Activated CD8-positive, alpha-beta T cell treated with anti-CD3 and anti-CD28 coated beads, Interleukin-2, amount 10 ng/mL, durations not matched to agents 7 days and 5 days (primary cell): ENCODE results near the gene HNRNPLL. TPM values are rescaled to one million over a fixed set of nuclear protein-coding genes. Genes with fewer than 3 reads are reported as not detected.
A peak's percentile ranks its signal among the peaks of the same experiment; 100 is the strongest.

ENCODE experiments used
- ATAC-seq: fragments of 150-1000 bp; cut with Tn5 transposase; one replicate; pipeline ENCODE4 v1.10.0; 2021; ENCODE audit warnings: moderate library complexity
- CTCF ChIA-PET: fragments of 350-600 bp; sonication (Branson Sonifier 250); formaldehyde crosslinking; loops from one replicate; lab custom pipeline; 2021; ENCODE audit warnings: antibody characterized with exemption; lab: Charles Lee
- POLR2A ChIA-PET: fragments of 350-600 bp; sonication (Branson Sonifier 250); formaldehyde crosslinking; loops from one replicate; lab custom pipeline; 2021; ENCODE audit warnings: antibody characterized with exemption; lab: Charles Lee
- DNase-seq: peaks from one replicate; pipeline ENCODE4 v3.0.0-alpha.2; 2020
- H3K27ac Mint-ChIP-seq: one replicate; pipeline ENCODE4 v1.8.0; 2021; ENCODE audit warnings: mild to moderate bottlenecking, mixed read lengths
- H3K27me3 Mint-ChIP-seq: one replicate; pipeline ENCODE4 v1.8.0; 2021; ENCODE audit warnings: low read depth, mixed read lengths
- H3K36me3 Mint-ChIP-seq: one replicate; pipeline ENCODE4 v1.8.0; 2021; ENCODE audit warnings: low read depth, mixed read lengths
- H3K4me1 Mint-ChIP-seq: one replicate; pipeline ENCODE4 v1.8.0; 2021; ENCODE audit warnings: low read depth, mixed read lengths
- H3K4me3 Mint-ChIP-seq: one replicate; pipeline ENCODE4 v1.8.0; 2021; ENCODE audit warnings: mild to moderate bottlenecking, mixed read lengths
- H3K9me3 Mint-ChIP-seq: one replicate; pipeline ENCODE4 v1.8.0; 2022; ENCODE audit warnings: mixed read lengths; ENCODE audit not compliant: insufficient read depth
- total RNA-seq, 2 experiments: library from RNA; stranded (reverse); gene quantifications; one replicate each; pipeline ENCODE4 v1.2.3, GENCODE V29; 2021

The HNRNPLL gene
- total RNA-seq, 2 experiments from 2014 or later: 46.5 to 46.6 TPM

GRCh38 chr2:38635139-38635538, 32.4 kb upstream of the HNRNPLL start:
- Mint-ChIP-seq H3K27me3 (no peaks in the 10 kb centered on the region), H3K4me3 (no peak overlapping the region), H3K4me1 (peaks cover 32% of the 10 kb centered on the region), H3K27ac (no peak overlapping the region), H3K36me3 (no peaks in the 10 kb centered on the region), H3K9me3 (no peaks in the 10 kb centered on the region)
- CTCF ChIA-PET: interaction anchor here (0.8 to 1.6 kb wide), 3 partner anchors 8 to 32 kb away, joined by 3 to 12 read pairs (median 3); partner anchors contain the start of gene HNRNPLL
- POLR2A ChIA-PET: interaction anchor here (0.7 to 1.0 kb wide), 2 partner anchors 18 to 76 kb away, joined by 3 read pairs; no protein-coding TSS in a partner anchor
- DNase-seq (no peak), ATAC-seq (no peak)

DNA sequence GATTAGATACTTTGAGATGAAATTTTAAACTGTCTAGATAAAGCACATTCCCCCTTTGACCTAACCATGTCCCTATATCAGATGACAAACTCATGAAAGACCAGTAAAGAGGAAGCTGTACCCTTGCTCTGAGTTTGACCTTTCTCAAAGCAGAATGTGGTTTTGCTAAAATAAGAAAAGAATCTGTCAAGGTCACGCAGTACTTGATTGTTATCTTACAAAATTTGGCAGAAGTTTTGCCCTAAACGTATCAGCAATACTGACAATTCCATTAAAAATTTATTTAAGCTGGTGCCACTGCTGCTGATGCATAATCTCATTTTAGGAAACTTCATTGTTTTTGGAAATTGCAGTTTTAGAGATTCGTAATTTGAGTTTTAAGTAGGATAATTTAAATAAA, 32.0 kb upstream of the HNRNPLL start:
- Mint-ChIP-seq H3K4me1 (peaks cover 32% of the 10 kb centered on the region), H3K9me3 (no peaks in the 10 kb centered on the region), H3K36me3 (no peaks in the 10 kb centered on the region), H3K27me3 (no peaks in the 10 kb centered on the region), H3K27ac (peak overlapping the region; percentile 57), H3K4me3 (peak overlapping the region; percentile 25)
- ChIA-PET CTCF (interaction anchor here (0.8 to 1.6 kb wide), 3 partner anchors 7 to 32 kb away, joined by 3 to 12 read pairs (median 3); partner anchors contain the start of gene HNRNPLL), POLR2A (interaction anchor here (0.7 to 1.0 kb wide), 2 partner anchors 19 to 76 kb away, joined by 3 read pairs; no protein-coding TSS in a partner anchor)
- ATAC-seq: peak; percentile 73
- no peak for DNase-seq

DNA sequence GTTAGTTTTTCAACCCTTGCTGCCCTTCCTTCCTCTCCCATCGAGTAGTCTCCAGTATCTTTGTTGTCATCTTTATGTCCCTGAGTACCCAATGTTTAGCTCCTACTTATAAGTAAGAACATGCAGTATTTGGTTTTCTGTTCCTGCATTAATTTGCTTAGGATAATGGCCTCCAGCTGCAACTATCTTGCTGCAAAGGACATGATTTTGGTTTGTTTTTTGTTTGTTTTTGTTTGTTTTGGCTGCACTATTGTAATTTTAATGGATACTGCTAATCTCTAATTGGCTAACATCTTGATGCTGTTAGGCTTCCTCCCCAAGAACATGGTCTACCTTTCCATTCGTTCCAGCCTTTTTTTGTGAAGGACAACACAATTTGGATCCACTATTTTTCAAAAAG, 31.2 kb upstream of the HNRNPLL start:
- Mint-ChIP-seq H3K27me3 (no peaks in the 10 kb centered on the region), H3K9me3 (no peaks in the 10 kb centered on the region), H3K36me3 (no peaks in the 10 kb centered on the region), H3K4me1 (peaks cover 32% of the 10 kb centered on the region), H3K4me3 (no peak overlapping the region), H3K27ac (peak overlapping the region; percentile 39)
- ChIA-PET POLR2A (interaction anchor here (0.7 kb wide), 1 partner anchor 15 kb away, joined by 3 read pairs; no protein-coding TSS in a partner anchor), CTCF (interaction anchor here (1.1 to 1.6 kb wide), 2 partner anchors 14 to 31 kb away, joined by 3 to 12 read pairs; partner anchors contain the start of gene HNRNPLL)
- ATAC-seq (no peak), DNase-seq (no peak)

- H3K36me3 Mint-ChIP-seq: no peaks in the 10 kb centered on the region
- H3K27me3 Mint-ChIP-seq: no peaks in the 10 kb centered on the region
- peaks cover 32% of the 10 kb centered on the region for H3K4me1 Mint-ChIP-seq
- ATAC-seq: no peak
- no peak for DNase-seq
- CTCF ChIA-PET: interaction anchor here (1.5 kb wide), 1 partner anchor 51 kb away, joined by 4 read pairs; no protein-coding TSS in a partner anchor
- H3K27ac Mint-ChIP-seq: no peak overlapping the region
- H3K4me3 Mint-ChIP-seq: no peak overlapping the region
- POLR2A ChIA-PET: no interaction called here
- no peaks in the 10 kb centered on the region for H3K9me3 Mint-ChIP-seq
These were observed 30.3 kb upstream of the HNRNPLL start for GRCh38 chr2:38632980-38633379.

GRCh38 chr2:38631976-38632375, 29.2 kb upstream of the HNRNPLL start:
- DNase-seq (no peak), ATAC-seq (no peak)
- Mint-ChIP-seq H3K27me3 (no peaks in the 10 kb centered on the region), H3K4me3 (no peak overlapping the region), H3K9me3 (no peaks in the 10 kb centered on the region), H3K4me1 (peaks cover 40% of the 10 kb centered on the region), H3K27ac (no peak overlapping the region), H3K36me3 (no peaks in the 10 kb centered on the region)
- ChIA-PET POLR2A (no interaction called here), CTCF (interaction anchor here (1.5 kb wide), 1 partner anchor 50 kb away, joined by 4 read pairs; no protein-coding TSS in a partner anchor)

DNA sequence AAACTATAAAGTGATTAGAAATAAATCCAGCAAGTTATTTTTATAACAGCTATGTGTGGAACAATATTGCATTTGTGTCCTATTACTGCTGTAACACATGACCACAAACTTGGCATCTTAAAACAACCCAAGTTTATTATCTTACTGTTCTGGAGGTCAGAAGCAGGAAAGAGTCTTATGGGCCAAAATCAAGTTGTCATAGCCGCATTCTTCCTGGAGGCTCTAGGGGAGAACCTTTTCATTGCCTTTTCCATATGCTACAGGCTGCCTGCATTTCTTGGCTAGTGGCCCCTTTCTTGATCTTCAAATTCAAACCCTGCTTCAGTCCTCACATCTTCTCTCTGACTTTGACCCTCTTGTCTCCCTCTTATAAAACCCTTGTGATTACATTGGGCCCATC, 27.0 kb upstream of the HNRNPLL start:
- peaks cover 41% of the 10 kb centered on the region for H3K4me1 Mint-ChIP-seq
- ChIA-PET CTCF (interaction anchor here (0.7 to 1.8 kb wide), 3 partner anchors 10 to 904 kb away, joined by 4 to 7 read pairs (median 5); no protein-coding TSS in a partner anchor), POLR2A (no interaction called here)
- ATAC-seq: no peak
- no peak overlapping the region for H3K27ac Mint-ChIP-seq
- no peaks in the 10 kb centered on the region for H3K36me3 Mint-ChIP-seq
- no peaks in the 10 kb centered on the region for H3K9me3 Mint-ChIP-seq
- no peak overlapping the region for H3K4me3 Mint-ChIP-seq
- DNase-seq: no peak
- H3K27me3 Mint-ChIP-seq: no peaks in the 10 kb centered on the region

DNA sequence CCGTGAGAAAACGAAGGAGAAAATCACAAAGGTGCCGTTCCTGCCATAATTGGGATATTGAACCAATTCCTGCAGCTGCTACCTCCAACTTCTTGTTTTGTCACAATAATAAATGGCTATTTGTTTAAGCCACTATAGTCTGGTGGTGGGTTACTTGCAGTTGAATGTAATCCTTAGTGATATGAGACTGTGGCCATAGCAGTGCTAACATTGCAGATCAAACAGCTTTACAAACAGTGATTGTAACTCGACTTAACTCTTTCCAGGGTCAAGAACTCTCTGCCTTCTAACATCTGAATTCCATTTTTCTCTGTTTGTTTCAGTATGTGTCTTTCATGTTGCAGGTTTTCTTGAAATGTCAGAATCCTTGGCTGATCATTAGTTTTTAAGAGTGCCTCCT, 24.7 kb upstream of the HNRNPLL start:
- H3K4me1 Mint-ChIP-seq: peaks cover 31% of the 10 kb centered on the region
- CTCF ChIA-PET: interaction anchor here (0.6 to 4.2 kb wide), 8 partner anchors 8 to 45 kb away, joined by 3 to 28 read pairs (median 8); partner anchors contain the start of gene HNRNPLL
- H3K36me3 Mint-ChIP-seq: no peaks in the 10 kb centered on the region
- H3K4me3 Mint-ChIP-seq: no peak overlapping the region
- no peak for DNase-seq
- no peaks in the 10 kb centered on the region for H3K9me3 Mint-ChIP-seq
- no peaks in the 10 kb centered on the region for H3K27me3 Mint-ChIP-seq
- H3K27ac Mint-ChIP-seq: no peak overlapping the region
- ATAC-seq: no peak
- POLR2A ChIA-PET: interaction anchor here (1.0 to 3.3 kb wide), 3 partner anchors 39 to 124 kb away, joined by 3 to 20 read pairs (median 3); partner anchors contain the start of genes GALM and SRSF7

DNA sequence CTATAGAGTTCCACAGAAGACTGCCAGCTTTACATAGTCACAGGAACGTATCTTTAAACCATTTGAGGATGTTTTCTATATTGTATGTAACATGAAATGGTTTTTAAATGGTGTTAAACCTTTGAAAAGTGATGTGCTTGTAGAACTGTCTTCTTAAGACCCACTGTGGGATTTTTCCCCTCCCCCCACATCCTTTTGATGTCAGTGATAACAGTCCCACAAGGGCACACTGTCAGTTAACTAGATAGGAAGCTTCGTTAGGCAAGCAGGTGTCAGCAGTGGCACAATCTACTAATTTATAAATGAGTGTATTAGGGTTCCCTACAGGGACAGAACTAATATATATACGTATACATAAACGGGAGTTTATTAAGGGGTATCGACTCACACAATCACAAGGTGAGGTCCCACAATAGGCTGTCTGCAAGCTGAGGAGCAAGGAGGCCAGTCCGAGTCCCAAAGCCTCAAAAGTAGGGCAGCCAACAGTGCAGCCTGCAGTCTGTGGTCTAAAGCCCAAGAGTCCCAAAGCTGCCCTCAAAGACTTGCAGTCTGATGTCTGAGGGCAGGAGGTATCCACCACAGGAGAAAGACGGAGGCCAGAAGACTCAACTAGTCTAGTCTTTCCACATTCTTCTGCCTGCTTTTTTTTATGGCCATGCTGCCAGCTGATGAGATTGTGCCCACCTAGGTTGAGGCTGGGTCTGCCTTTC, 23.8 kb upstream of the HNRNPLL start:
- peak; percentile 73 for DNase-seq
- peak overlapping the region; percentile 54 for H3K27ac Mint-ChIP-seq

DNA sequence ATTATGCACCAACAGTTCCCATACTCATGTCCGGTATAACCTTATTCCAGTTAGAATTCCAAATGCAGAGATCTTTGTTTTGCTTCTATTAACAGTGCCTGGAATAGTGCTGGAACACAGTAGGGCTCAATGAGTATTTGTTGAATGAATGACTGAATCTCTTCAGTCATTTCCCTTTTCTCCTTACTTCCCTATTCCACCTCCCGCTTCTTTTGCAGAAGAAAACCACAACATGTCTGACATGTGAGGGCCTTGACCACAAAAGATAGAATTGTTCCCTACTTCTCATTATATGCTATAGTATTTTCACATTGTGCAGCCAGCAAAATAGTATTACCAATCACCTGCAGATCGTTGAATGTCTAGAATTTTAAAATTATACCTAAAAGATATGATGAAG, 19.5 kb upstream of the HNRNPLL start:
- H3K4me3 Mint-ChIP-seq: no peak overlapping the region
- no peak overlapping the region for H3K27ac Mint-ChIP-seq
- CTCF ChIA-PET: interaction anchor here (1.3 kb wide), 1 partner anchor 19 kb away, joined by 3 read pairs; no protein-coding TSS in a partner anchor
- DNase-seq (no peak), ATAC-seq (no peak)
- POLR2A ChIA-PET: no interaction called here
- peaks cover 7% of the 10 kb centered on the region for H3K27me3 Mint-ChIP-seq
- no peaks in the 10 kb centered on the region for H3K36me3 Mint-ChIP-seq
- H3K9me3 Mint-ChIP-seq: no peaks in the 10 kb centered on the region
- H3K4me1 Mint-ChIP-seq: peaks cover 25% of the 10 kb centered on the region

More for the DNA sequence above, 23.8 kb upstream of the HNRNPLL start:
- POLR2A ChIA-PET: interaction anchor here (0.8 to 3.3 kb wide), 6 partner anchors 15 to 125 kb away, joined by 3 to 20 read pairs (median 4); partner anchors contain the start of genes GALM, HNRNPLL and SRSF7
- Mint-ChIP-seq H3K9me3 (no peaks in the 10 kb centered on the region), H3K36me3 (no peaks in the 10 kb centered on the region), H3K4me1 (peaks cover 32% of the 10 kb centered on the region), H3K27me3 (no peaks in the 10 kb centered on the region), H3K4me3 (peak overlapping the region; percentile 13)
- CTCF ChIA-PET: interaction anchor here (0.7 to 4.2 kb wide), 13 partner anchors 9 to 96 kb away, joined by 3 to 28 read pairs (median 6); partner anchors contain the start of gene HNRNPLL
- ATAC-seq: peak; percentile 81

GRCh38 chr2:38621018-38621417, 18.3 kb upstream of the HNRNPLL start:
- ChIA-PET POLR2A (no interaction called here), CTCF (interaction anchor here (0.8 to 1.6 kb wide), 3 partner anchors 10 to 45 kb away, joined by 3 to 5 read pairs (median 3); partner anchors contain the start of gene GALM)
- no peak for DNase-seq
- Mint-ChIP-seq H3K27me3 (peaks cover 7% of the 10 kb centered on the region), H3K36me3 (no peaks in the 10 kb centered on the region), H3K27ac (no peak overlapping the region), H3K4me1 (peaks cover 13% of the 10 kb centered on the region), H3K9me3 (no peaks in the 10 kb centered on the region), H3K4me3 (no peak overlapping the region)
- no peak for ATAC-seq

GRCh38 chr2:38620282-38620977, 17.7 kb upstream of the HNRNPLL start:
- no peak for ATAC-seq
- CTCF ChIA-PET: interaction anchor here (0.8 to 1.6 kb wide), 5 partner anchors 10 to 46 kb away, joined by 3 to 7 read pairs (median 5); partner anchors contain the start of genes GALM and HNRNPLL
- no peak overlapping the region for H3K27ac Mint-ChIP-seq

More at GRCh38 chr2:38620282-38620977, 17.7 kb upstream of the HNRNPLL start:
- POLR2A ChIA-PET: no interaction called here
- Mint-ChIP-seq H3K36me3 (no peaks in the 10 kb centered on the region), H3K9me3 (no peaks in the 10 kb centered on the region), H3K4me1 (peaks cover 9% of the 10 kb centered on the region), H3K4me3 (no peak overlapping the region), H3K27me3 (peaks cover 7% of the 10 kb centered on the region)
- no peak for DNase-seq
